PFSK-1 (cell line): ENCODE data around the gene RALGPS1.

ENCODE experiments used
- POLR2AphosphoS5 ChIP-seq: IDR thresholded peaks from 2 replicates; pipeline ENCODE4 v1.6.1; 2012; ENCODE audit warnings: low read depth, mild to moderate bottlenecking, control low read depth, low read length, moderate library complexity
- SIN3A ChIP-seq: IDR thresholded peaks from 2 replicates; pipeline ENCODE4 v1.6.1; 2012; ENCODE audit warnings: mild to moderate bottlenecking, low read length, moderate library complexity, borderline replicate concordance; ENCODE audit not compliant: insufficient read depth
- TAF1 ChIP-seq: IDR thresholded peaks from 2 replicates; pipeline ENCODE4 v1.6.1; 2012; ENCODE audit warnings: low read length, control low read depth, borderline replicate concordance; ENCODE audit not compliant: insufficient read depth
- TF ChIP-seq, protein P1 (sequence below), 2 experiments: IDR thresholded peaks; 2 replicates each; pipeline versions ENCODE4 v1.6.1 to v1.8.0; 2011 to 2012; ENCODE audit warnings: low read depth in 2 of 2, low read length in 2 of 2, control low read depth in 1 of 2, inconsistent platforms in 1 of 2, mild to moderate bottlenecking in 1 of 2, moderate library complexity in 1 of 2; ENCODE audit not compliant: insufficient read depth in 1 of 2

DNA sequence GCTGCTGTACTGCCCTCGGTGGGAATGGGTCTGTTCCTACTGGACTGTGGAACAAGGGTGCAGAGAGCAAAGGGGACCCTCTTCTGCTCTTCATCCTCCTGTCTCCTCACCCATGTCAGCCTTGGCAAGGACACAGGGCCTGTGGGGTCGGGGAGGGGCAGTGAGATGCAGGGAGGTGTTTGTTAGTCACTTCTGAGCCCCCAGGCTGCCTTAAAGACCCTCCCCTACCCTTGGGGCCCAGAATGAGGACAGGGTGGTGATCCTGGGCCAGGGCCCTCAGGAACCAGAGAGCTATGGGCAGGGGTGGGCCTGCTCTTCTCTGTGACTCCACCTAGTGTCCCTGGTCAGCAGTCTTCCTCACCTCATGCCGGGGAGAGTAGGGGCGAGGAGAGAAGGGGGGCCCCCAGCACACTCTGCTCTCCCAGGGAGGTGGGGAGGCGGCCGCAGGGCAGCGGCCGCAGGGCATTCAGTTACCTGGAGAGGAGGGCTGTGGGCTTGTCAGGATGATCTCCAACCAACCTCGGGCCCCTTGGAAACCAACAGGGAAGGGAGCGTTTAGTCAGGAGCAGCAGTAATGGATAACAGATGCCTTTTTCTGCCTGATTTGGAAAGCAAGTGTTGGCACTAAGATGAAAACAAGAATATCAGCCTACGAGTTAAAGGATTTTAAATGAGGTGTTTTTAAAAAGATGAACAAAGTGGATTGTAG is 288.0 kb downstream of the RALGPS1 start:
- TF ChIP-seq, protein P1, sequence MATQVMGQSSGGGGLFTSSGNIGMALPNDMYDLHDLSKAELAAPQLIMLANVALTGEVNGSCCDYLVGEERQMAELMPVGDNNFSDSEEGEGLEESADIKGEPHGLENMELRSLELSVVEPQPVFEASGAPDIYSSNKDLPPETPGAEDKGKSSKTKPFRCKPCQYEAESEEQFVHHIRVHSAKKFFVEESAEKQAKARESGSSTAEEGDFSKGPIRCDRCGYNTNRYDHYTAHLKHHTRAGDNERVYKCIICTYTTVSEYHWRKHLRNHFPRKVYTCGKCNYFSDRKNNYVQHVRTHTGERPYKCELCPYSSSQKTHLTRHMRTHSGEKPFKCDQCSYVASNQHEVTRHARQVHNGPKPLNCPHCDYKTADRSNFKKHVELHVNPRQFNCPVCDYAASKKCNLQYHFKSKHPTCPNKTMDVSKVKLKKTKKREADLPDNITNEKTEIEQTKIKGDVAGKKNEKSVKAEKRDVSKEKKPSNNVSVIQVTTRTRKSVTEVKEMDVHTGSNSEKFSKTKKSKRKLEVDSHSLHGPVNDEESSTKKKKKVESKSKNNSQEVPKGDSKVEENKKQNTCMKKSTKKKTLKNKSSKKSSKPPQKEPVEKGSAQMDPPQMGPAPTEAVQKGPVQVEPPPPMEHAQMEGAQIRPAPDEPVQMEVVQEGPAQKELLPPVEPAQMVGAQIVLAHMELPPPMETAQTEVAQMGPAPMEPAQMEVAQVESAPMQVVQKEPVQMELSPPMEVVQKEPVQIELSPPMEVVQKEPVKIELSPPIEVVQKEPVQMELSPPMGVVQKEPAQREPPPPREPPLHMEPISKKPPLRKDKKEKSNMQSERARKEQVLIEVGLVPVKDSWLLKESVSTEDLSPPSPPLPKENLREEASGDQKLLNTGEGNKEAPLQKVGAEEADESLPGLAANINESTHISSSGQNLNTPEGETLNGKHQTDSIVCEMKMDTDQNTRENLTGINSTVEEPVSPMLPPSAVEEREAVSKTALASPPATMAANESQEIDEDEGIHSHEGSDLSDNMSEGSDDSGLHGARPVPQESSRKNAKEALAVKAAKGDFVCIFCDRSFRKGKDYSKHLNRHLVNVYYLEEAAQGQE (IDR thresholded peaks at IDR 0.05; ENCODE audit: insufficient read depth in 1 of 2, low read depth in 2 of 2, low read length in 2 of 2): no peak
- TF ChIP-seq POLR2AphosphoS5: no peak
- no peak for TF ChIP-seq SIN3A
- TF ChIP-seq TAF1: no peak
